Amniotic epithelial cell (primary cell): ENCODE results near the gene TMED5.
"Not testable (repeated sequence)": the region's sequence is repeated elsewhere in the genome, so short reads cannot be mapped to it uniquely, and the experiment has no call there.

ENCODE experiments used
- DNase-seq: peaks from one replicate; pipeline ENCODE4 v3.0.0-alpha.2; 2010; ENCODE audit warnings: low read depth

The TMED5 gene

GRCh38 chr1:93179886-93180722 is at the start of gene TMED5:
Gene TMED5, minus strand, starts transcription at chr1:93180413. Its CDS starts 171 bp downstream, at chr1:93180242.
- peak; percentile 98 for DNase-seq

GRCh38 chr1:93223023-93223675 is 42.9 kb upstream of the TMED5 start:
- no peak for DNase-seq

- DNase-seq, result peak; percentile 88
Measured at GRCh38 chr1:93221913-93222312, 41.7 kb upstream of the TMED5 start.

DNA sequence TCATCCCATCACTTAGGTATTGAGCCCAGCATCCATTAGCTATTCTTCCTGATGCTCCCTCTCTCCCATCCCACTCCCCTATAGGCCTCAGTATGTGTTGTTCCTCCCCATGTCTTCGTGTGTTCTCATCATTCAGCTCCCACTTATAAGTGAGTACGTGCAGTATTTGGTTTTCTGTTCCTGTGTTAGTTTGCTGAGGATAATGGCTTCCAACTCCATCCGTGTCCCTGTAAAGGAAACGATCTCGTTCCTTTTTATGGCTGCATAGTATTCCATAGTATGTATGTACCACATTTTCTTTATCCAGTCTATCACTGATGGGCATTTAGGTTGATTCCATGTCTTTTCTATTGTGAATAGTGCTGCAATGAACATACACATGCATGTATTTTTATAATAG is 40.5 kb upstream of the TMED5 start:
- DNase-seq, result not testable (repeated sequence)

- DNase-seq, result peak; percentile 76
Measured at GRCh38 chr1:93219443-93219842, 39.2 kb upstream of the TMED5 start.

GRCh38 chr1:93215322-93215721 is 35.1 kb upstream of the TMED5 start:
- no peak for DNase-seq

GRCh38 chr1:93207211-93207610 is 27.0 kb upstream of the TMED5 start:
- peak; percentile 13 for DNase-seq

DNA sequence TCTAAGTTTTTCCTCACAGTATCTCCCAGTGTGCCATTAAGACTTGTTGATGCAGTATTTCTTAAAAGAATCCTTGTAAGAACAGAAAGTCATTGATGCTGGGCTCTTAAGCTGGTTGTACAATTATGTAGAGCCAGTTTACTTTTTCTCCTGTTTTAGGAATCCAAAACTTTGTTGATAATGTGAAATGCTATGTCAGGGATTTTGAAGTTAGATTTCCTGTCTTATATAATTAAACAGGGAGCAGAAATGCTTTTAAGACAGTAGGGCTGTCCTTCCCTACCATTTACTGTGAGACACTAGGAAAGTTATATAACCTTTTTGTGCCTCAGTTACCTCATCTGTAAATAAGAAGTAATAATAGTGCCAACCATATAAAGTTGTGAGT is 26.3 kb upstream of the TMED5 start:
- DNase-seq, result no peak

DNA sequence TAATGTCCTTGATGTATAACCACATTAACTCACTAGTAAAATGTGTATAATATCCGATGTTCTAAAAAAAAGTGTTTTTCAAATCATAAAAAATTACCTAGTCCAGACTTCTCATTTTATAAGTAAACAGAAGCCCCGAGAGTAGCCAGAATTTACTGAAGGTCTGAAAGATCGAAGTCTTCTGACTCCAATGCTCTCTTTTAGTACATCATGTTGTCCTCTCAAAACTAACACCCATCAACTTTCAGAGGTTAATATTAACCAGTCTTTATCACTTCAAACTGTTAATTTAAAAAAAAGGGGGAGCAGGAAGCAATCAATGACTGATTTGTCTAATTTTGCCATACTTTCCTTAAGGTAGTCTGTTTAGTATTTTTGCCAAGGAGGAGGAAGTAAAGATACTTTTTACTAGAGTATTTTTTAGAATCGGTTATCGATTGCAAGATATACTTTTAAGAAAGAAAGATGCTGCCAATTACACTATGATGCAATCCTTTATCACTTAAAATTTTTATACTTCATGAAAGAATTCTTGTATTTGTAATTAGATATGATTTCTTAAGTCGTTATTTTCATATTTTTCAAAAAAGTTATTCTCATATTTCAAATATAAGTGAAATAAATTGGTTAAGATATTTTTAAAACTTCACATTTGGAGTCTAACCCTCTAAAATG is 25.8 kb upstream of the TMED5 start:
- no peak for DNase-seq

GRCh38 chr1:93200714-93201113 is 20.5 kb upstream of the TMED5 start:
- DNase-seq, result no peak

DNA sequence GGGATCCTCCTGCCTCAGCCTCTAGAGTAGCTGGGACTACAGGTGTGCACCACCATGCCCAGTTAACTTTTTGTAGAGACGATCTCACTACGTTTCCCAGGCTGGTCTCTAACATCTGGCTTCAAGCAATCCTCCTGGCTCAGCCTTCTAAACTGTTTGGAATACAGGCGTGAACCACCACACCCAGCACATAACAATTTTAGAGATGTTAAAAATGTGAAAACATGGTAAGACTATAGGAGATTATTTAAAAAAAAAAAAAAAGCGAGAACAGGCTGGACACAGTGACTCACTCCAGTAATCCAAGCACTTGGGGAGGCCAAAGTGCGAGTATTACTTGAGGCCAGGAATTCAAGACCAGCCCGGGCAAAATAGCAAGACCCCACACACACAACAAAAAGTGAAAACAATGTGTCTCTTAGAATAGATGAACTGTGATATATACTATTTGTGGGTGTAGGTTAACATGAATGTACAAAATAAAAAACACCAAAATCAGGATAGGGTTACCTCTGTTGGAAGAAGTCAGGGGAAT is 19.9 kb upstream of the TMED5 start:
- DNase-seq, result no peak

- no peak for DNase-seq
Measured at GRCh38 chr1:93199150-93199549, 18.9 kb upstream of the TMED5 start.

DNA sequence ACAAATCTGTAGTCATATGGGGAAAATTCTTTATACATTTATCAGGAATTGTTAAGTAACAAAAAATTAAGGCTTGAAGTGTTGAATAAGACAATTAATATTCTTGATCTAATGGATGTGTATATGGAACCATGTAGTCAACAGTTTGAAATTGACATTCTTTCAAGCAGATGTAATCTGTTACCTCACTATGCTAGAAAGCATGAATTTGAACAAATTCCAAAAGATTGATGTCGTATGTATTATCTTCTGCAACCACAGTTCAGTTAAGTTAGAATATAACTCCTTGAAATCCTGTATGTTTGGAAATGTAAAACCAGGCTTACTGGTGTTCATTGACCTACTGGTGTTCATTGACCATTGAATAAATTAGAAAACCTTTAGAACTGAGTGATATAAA is 16.4 kb upstream of the TMED5 start:
- DNase-seq, result peak; percentile 59

GRCh38 chr1:93194231-93194990 is 14.2 kb upstream of the TMED5 start:
- DNase-seq, result no peak

DNA sequence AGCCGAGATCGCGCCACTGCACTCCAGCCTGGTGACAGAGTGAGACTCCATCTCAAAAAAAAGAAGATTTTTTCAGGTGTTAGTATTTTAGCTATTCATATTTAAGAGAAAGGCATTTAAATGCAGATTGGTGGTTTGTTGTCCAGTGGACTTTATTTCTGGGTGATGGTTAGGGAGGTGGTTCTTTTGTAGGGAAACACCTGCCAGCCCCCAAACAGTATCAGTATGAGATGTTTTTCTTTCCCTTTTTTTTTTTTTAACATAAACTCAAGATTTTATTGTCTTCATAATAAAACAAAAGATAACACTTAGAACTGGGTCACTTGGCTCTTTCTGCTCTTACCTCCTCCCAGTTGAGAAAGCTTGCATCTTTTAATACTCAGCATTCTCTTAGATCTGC is 10.2 kb upstream of the TMED5 start:
- no peak for DNase-seq

GRCh38 chr1:93186667-93187066 is 6.5 kb upstream of the TMED5 start:
- no peak for DNase-seq

DNA sequence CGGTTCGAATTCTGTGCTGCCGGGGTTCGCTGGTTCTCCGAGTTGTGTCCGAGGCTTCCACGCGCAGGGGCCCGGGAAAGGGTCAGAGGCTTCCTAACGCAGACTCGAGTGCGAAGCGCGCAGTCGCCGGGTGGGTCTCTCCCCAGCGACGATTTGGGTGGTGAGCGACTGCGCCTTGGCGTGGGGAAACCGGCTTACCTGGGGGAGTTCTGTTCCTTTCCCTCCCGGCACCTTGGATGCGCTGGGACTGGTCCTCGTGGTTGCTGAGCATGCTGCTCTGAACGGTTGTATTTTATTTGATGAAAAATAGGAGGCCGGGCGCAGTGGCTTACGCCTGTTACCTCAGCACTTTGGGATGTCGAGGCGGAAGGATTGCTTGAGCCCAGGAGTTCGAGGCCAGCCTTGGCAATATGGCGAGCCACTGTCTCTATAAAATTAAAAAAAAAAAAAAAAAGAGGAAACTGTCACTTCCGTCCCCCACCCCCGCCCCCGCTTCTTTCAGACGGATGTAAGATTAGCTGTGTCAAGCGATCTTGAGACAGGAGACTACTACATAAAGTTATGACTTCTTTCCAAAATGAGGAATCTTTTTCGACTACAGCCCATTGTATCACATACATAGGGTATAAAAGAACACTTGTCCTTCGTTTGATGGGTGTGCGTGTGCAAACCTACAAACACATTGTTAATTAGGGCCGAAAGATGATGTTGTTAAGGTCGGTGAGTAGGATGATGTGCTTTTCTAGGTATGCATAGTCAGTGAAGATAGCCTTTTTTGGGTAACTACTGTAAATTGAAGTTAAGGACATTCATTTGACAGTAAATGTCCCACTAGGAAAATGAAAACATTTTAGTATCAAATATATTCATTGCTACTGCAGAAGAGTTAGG is 755 bp upstream of the TMED5 start, which contains the start of gene CCDC18:
Gene CCDC18, plus strand, starts transcription at position 2 of the 891 bp plus-strand sequence. CDS start 2,638 bp downstream, outside the sequence.
- peak; percentile 39 for DNase-seq

DNA sequence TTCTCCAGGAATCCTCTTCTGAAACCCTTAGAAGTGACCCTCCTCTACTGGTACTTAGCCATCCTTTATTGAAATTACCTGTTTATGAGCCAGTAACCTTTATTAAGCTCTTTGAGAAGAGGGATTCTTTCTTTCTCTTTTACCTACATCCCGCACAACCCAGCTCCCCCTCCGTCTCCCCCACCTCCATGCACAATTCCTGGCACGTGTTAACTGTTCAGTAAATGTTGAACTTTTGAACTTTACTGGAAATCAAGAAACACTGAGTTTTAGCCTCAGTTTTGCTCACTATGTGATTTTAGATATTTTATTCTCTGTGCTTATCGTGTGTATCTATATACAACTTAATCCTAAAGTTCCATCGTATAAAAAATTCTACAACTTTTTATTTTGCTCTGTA is 1.8 kb downstream of the TMED5 start:
- peak; percentile 22 for DNase-seq

GRCh38 chr1:93177991-93178390 is 2.2 kb downstream of the TMED5 start:
- peak; percentile 44 for DNase-seq

- DNase-seq, result not testable (repeated sequence)
Measured at GRCh38 chr1:93174638-93175037, 5.6 kb downstream of the TMED5 start.

- DNase-seq, result peak; percentile 18
Measured at GRCh38 chr1:93172778-93173177, 7.4 kb downstream of the TMED5 start.
